ENCODE results near the gene C3. TPM values are rescaled to one million over a fixed set of nuclear protein-coding genes. Genes with fewer than 3 reads are reported as not detected.

Gene C3
- total and polyA plus RNA-seq, 2 of the 13 experiments (the other 11 are each of a cell fraction or from before 2014, with no cell fraction given) = 1,455 to 6,272 TPM

GRCh38 chr19:6753178-6754031 is 33.0 kb upstream of the C3 start (continued):
- TF ChIP-seq FOXO4 (CRISPR knock-in tag; conservative IDR thresholded peaks at IDR 0.05) (no peak), CBX1 (IDR thresholded peaks at IDR 0.05; ENCODE audit: low read depth) (peak; percentile 26), ZNF296 (CRISPR knock-in tag; conservative IDR thresholded peaks at IDR 0.05) (no peak; the same call in 1 of the 2 replicates), ATF7 (IDR thresholded peaks at IDR 0.05) (no peak), ATF7 (CRISPR knock-in tag; IDR thresholded peaks at IDR 0.05) (no peak), ATF2 (CRISPR knock-in tag; IDR thresholded peaks at IDR 0.05) (peak; percentile 69; the same call in 1 of the 2 replicates), ZNF468 (CRISPR knock-in tag; IDR thresholded peaks at IDR 0.05) (0 out of 2 replicates have a peak, but pooled peaks have one; percentile 44), CENPT (CRISPR knock-in tag; IDR thresholded peaks at IDR 0.05; ENCODE audit: low read depth) (peak; percentile 83; the same call in 1 of the 2 replicates), ZNF501 (CRISPR knock-in tag; IDR thresholded peaks at IDR 0.05) (no peak; the same call in 1 of the 2 replicates), SRSF9 (IDR thresholded peaks at IDR 0.05; ENCODE audit: borderline replicate concordance, insufficient read depth, low read depth, low read length, poor library complexity, severe bottlenecking) (no peak), SRSF4 (IDR thresholded peaks at IDR 0.05; ENCODE audit: low read depth, low read length, poor library complexity, severe bottlenecking) (no peak), RARG (CRISPR knock-in tag; IDR thresholded peaks at IDR 0.05; ENCODE audit: low read depth) (no peak), NCOA2 (CRISPR knock-in tag; IDR thresholded peaks at IDR 0.05) (peak; percentile 79), PRPF4 (IDR thresholded peaks at IDR 0.05; ENCODE audit: low read depth, low read length, poor library complexity, severe bottlenecking) (no peak), ZNF883 (CRISPR knock-in tag; IDR thresholded peaks at IDR 0.05; ENCODE audit: not compliant biosample characterization) (peak; percentile 84), CCDC6 (CRISPR knock-in tag; IDR thresholded peaks at IDR 0.05) (no peak; the same call in 1 of the 2 replicates), ZBTB20 (CRISPR knock-in tag; IDR thresholded peaks at IDR 0.05; ENCODE audit: borderline replicate concordance, low read depth) (no peak), NFE2L2 (IDR thresholded peaks at IDR 0.05; ENCODE audit: low read length) (no peak), ZNF558 (CRISPR knock-in tag; IDR thresholded peaks at IDR 0.05; ENCODE audit: borderline replicate concordance) (peak; percentile 69), ZSCAN20 (CRISPR knock-in tag; IDR thresholded peaks at IDR 0.05; ENCODE audit: borderline replicate concordance) (peak; percentile 81; the same call in 1 of the 2 replicates), ADNP (CRISPR knock-in tag; IDR thresholded peaks at IDR 0.05) (no peak), REL (CRISPR knock-in tag; conservative IDR thresholded peaks at IDR 0.05) (no peak), FOXP1 (IDR thresholded peaks at IDR 0.05) (no peak), FOXP1 (CRISPR knock-in tag; IDR thresholded peaks at IDR 0.05) (peak; percentile 46)
- TF ChIP-seq, protein P1, sequence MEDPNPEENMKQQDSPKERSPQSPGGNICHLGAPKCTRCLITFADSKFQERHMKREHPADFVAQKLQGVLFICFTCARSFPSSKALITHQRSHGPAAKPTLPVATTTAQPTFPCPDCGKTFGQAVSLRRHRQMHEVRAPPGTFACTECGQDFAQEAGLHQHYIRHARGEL (CRISPR knock-in tag; IDR thresholded peaks at IDR 0.05) = no peak
- TF ChIP-seq, protein P2, sequence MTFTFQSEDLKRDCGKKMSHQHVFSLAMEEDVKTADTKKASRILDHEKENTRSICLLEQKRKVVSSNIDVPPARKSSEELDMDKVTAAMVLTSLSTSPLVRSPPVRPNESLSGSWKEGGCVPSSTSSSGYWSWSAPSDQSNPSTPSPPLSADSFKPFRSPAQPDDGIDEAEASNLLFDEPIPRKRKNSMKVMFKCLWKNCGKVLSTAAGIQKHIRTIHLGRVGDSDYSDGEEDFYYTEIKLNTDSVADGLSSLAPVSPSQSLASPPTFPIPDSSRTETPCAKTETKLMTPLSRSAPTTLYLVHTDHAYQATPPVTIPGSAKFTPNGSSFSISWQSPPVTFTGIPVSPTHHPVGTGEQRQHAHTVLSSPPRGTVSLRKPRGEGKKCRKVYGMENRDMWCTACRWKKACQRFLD (CRISPR knock-in tag; IDR thresholded peaks at IDR 0.05; ENCODE audit: borderline replicate concordance) = 0 out of 2 replicates have a peak, but pooled peaks have one; percentile 66
